ENCODE results near the gene THOC7.

THOC7 gene
- 16.2 to 34.3 reads per million in 2 donors for total RNA-seq

GRCh38 chr3:63863150-63864007, at the start of gene THOC7, which contains the start of gene ATXN7:
THOC7 (minus strand) TSS chr3:63863805; CDS start chr3:63863790, 15 bp downstream.
ATXN7 (plus strand) TSS chr3:63863867; CDS start chr3:63912599, 48,732 bp downstream.
- peak; percentile 66 for DNase-seq

GRCh38 chr3:63912768-63913588, 49.4 kb upstream of the THOC7 start:
- peak; percentile 35 for DNase-seq

GRCh38 chr3:63911873-63912767, 48.5 kb upstream of the THOC7 start, which contains the start of gene SCAANT1:
SCAANT1 (minus strand) TSS chr3:63912383.
- DNase-seq = peak; percentile 73

- DNase-seq = no peak
These were observed 47.9 kb upstream of the THOC7 start for GRCh38 chr3:63911509-63911872.

- no peak for DNase-seq
These were observed 47.3 kb upstream of the THOC7 start for GRCh38 chr3:63910891-63911290.

GRCh38 chr3:63910001-63910400, 46.4 kb upstream of the THOC7 start:
- no peak for DNase-seq

- no peak for DNase-seq
These were observed 45.8 kb upstream of the THOC7 start for GRCh38 chr3:63909431-63909830.

GRCh38 chr3:63908776-63909175, 45.2 kb upstream of the THOC7 start:
- DNase-seq = no peak

- no peak for DNase-seq
These were observed 44.6 kb upstream of the THOC7 start for GRCh38 chr3:63908081-63908736.

- DNase-seq = no peak
These were observed 42.4 kb upstream of the THOC7 start for GRCh38 chr3:63905731-63906620.

GRCh38 chr3:63900459-63900858, 36.9 kb upstream of the THOC7 start:
- no peak for DNase-seq

GRCh38 chr3:63900010-63900409, 36.4 kb upstream of the THOC7 start:
- no peak for DNase-seq

GRCh38 chr3:63896332-63897030, 32.9 kb upstream of the THOC7 start:
- no peak for DNase-seq

- DNase-seq = no peak
These were observed 32.0 kb upstream of the THOC7 start for GRCh38 chr3:63895422-63896189.

- no peak for DNase-seq
These were observed 29.3 kb upstream of the THOC7 start for GRCh38 chr3:63892773-63893352.

GRCh38 chr3:63891518-63891917, 27.9 kb upstream of the THOC7 start:
- DNase-seq = no peak

- DNase-seq = no peak
These were observed 23.3 kb upstream of the THOC7 start for GRCh38 chr3:63886858-63887257.

- DNase-seq = no peak
These were observed 17.0 kb upstream of the THOC7 start for GRCh38 chr3:63880653-63881052.
